Progenitor cell of endocrine pancreas (in vitro differentiated cells): ENCODE data around the gene CLDN4. TPM values are rescaled to one million over a fixed set of nuclear protein-coding genes. Genes with fewer than 3 reads are reported as not detected.

Experiments used
- DNase-seq: peaks from one replicate; pipeline ENCODE4 v3.0.0; 2021; ENCODE audit warnings: low spot score; ENCODE audit not compliant: unreplicated experiment
- H3K27ac Mint-ChIP-seq: 2 replicates; pipeline ENCODE4 v1.8.0; 2021; ENCODE audit warnings: mild to moderate bottlenecking, moderate library complexity, mixed read lengths
- H3K27me3 Mint-ChIP-seq: 2 replicates; pipeline ENCODE4 v1.8.0; 2021; ENCODE audit warnings: mixed read lengths
- H3K36me3 Mint-ChIP-seq: 2 replicates; pipeline ENCODE4 v1.8.0; 2022; ENCODE audit warnings: mixed read lengths; ENCODE audit not compliant: insufficient read depth
- H3K4me1 Mint-ChIP-seq: 2 replicates; pipeline ENCODE4 v1.8.0; 2021; ENCODE audit warnings: low read depth, mixed read lengths
- H3K4me3 Mint-ChIP-seq: 2 replicates; pipeline ENCODE4 v1.8.0; 2021; ENCODE audit warnings: low read depth, mild to moderate bottlenecking, moderate library complexity, mixed read lengths
- H3K9me3 Mint-ChIP-seq: 2 replicates; pipeline ENCODE4 v1.8.0; 2021; ENCODE audit warnings: low read depth, mixed read lengths
- total RNA-seq: library from RNA; stranded (reverse); gene quantifications from 2 replicates; pipeline ENCODE4 v1.2.1, GENCODE V29; 2021
- TF ChIP-seq, protein P1 (sequence below): fragments of 200-600 bp; sonication (generic); IDR thresholded peaks from one replicate; pipeline ENCODE4 v1.5.0; 2021; ENCODE audit warnings: antibody characterized with exemption, mild to moderate bottlenecking; ENCODE audit not compliant: unreplicated experiment

CLDN4 gene
- total RNA-seq, 1 donor from 2014 or later: 172 TPM

- Mint-ChIP-seq H3K4me3 (no peak overlapping the region), H3K27me3 (peaks cover 2% of the 10 kb centered on the region), H3K27ac (peak overlapping the region; percentile 76), H3K9me3 (no peaks in the 10 kb centered on the region), H3K4me1 (peaks cover 13% of the 10 kb centered on the region), H3K36me3 (no peaks in the 10 kb centered on the region)
- DNase-seq: no peak
- TF ChIP-seq, protein P1, sequence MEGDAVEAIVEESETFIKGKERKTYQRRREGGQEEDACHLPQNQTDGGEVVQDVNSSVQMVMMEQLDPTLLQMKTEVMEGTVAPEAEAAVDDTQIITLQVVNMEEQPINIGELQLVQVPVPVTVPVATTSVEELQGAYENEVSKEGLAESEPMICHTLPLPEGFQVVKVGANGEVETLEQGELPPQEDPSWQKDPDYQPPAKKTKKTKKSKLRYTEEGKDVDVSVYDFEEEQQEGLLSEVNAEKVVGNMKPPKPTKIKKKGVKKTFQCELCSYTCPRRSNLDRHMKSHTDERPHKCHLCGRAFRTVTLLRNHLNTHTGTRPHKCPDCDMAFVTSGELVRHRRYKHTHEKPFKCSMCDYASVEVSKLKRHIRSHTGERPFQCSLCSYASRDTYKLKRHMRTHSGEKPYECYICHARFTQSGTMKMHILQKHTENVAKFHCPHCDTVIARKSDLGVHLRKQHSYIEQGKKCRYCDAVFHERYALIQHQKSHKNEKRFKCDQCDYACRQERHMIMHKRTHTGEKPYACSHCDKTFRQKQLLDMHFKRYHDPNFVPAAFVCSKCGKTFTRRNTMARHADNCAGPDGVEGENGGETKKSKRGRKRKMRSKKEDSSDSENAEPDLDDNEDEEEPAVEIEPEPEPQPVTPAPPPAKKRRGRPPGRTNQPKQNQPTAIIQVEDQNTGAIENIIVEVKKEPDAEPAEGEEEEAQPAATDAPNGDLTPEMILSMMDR: no peak
Observed at GRCh38 chr7:73850781-73851207, 20.0 kb downstream of the CLDN4 start.

GRCh38 chr7:73851410-73852338, 20.9 kb downstream of the CLDN4 start:
- H3K27ac Mint-ChIP-seq: peak overlapping the region; percentile 84
- peaks cover 5% of the 10 kb centered on the region for H3K27me3 Mint-ChIP-seq
- DNase-seq: no peak
- H3K9me3 Mint-ChIP-seq: no peaks in the 10 kb centered on the region
- H3K4me3 Mint-ChIP-seq: no peak overlapping the region
- TF ChIP-seq, protein P1: no peak
- no peaks in the 10 kb centered on the region for H3K36me3 Mint-ChIP-seq
- H3K4me1 Mint-ChIP-seq: peaks cover 13% of the 10 kb centered on the region

GRCh38 chr7:73852500-73852899, 21.7 kb downstream of the CLDN4 start:
- H3K27me3 Mint-ChIP-seq: peaks cover 10% of the 10 kb centered on the region
- no peaks in the 10 kb centered on the region for H3K9me3 Mint-ChIP-seq
- H3K4me1 Mint-ChIP-seq: peaks cover 13% of the 10 kb centered on the region
- TF ChIP-seq, protein P1: no peak
- no peaks in the 10 kb centered on the region for H3K36me3 Mint-ChIP-seq
- peak overlapping the region; percentile 84 for H3K27ac Mint-ChIP-seq
- no peak overlapping the region for H3K4me3 Mint-ChIP-seq
- DNase-seq: no peak

- no peaks in the 10 kb centered on the region for H3K36me3 Mint-ChIP-seq
- TF ChIP-seq, protein P1: no peak
- no peak overlapping the region for H3K27ac Mint-ChIP-seq
- DNase-seq: no peak
- peaks cover 6% of the 10 kb centered on the region for H3K4me1 Mint-ChIP-seq
- H3K9me3 Mint-ChIP-seq: no peaks in the 10 kb centered on the region
- peaks cover 12% of the 10 kb centered on the region for H3K27me3 Mint-ChIP-seq
- H3K4me3 Mint-ChIP-seq: no peak overlapping the region
Observed at GRCh38 chr7:73856941-73857340, 26.1 kb downstream of the CLDN4 start.

GRCh38 chr7:73858807-73859206, 28.0 kb downstream of the CLDN4 start:
- Mint-ChIP-seq H3K27me3 (peaks cover 12% of the 10 kb centered on the region), H3K36me3 (no peaks in the 10 kb centered on the region), H3K9me3 (no peaks in the 10 kb centered on the region), H3K4me3 (no peak overlapping the region), H3K27ac (no peak overlapping the region), H3K4me1 (no peaks in the 10 kb centered on the region)
- TF ChIP-seq, protein P1: no peak
- no peak for DNase-seq
